Subcutaneous adipose tissue (tissue), 4 donors: ENCODE data around the gene RHOV. TPM values are rescaled to one million over a fixed set of nuclear protein-coding genes. Genes with fewer than 3 reads are reported as not detected.

ENCODE experiments used
- CTCF ChIP-seq: fragments of 450-650 bp; IDR thresholded peaks from one replicate; pipeline ENCODE4 v1.5.1; 2016; ENCODE audit warnings: low read depth, mild to moderate bottlenecking, control low read depth, antibody characterized with exemption, moderate library complexity
- small RNA-seq: library from RNA; depleted of rRNA; stranded (forward); fragments of <200 nt; gene quantifications from one replicate; pipeline ENCODE3, GENCODE V24; 2016
- total RNA-seq, 4 donors: library from RNA; depleted of rRNA; stranded (reverse); fragments of >200 nt; gene quantifications; one replicate each; pipeline ENCODE4 v1.1.0, GENCODE V29; 2016

Gene RHOV
- total RNA-seq, 4 donors from 2014 or later, result not detected

- TF ChIP-seq CTCF, result no peak
Observed at GRCh38 chr15:40823572-40824343, 50.3 kb downstream of the RHOV start.

Small RNA genes within 50 kb of the gene (small RNA-seq; reads per million reads assigned to genes)
- gene AC025166.1, result not detected

Other genes with a start within 250 kb of the RHOV start
- 1 to 10 TPM in 2 of 4 donors, under 1 TPM in 1, not detected in 1; 0.88 to 5.8 (median 3.1) TPM for gene RAD51, start 179.1 kb downstream of the RHOV start, total RNA-seq
- gene RMDN3, start 119.0 kb downstream of the RHOV start, total RNA-seq, result 10 to 100 TPM; 26.3 to 71.4 (median 35.6) TPM
- 100 to 1,000 TPM in 3 of 4 donors, 10 to 100 TPM in 1; 60.0 to 135 (median 117) TPM for gene GCHFR, start 110.2 kb downstream of the RHOV start, total RNA-seq
- gene C15orf62, start 104.3 kb downstream of the RHOV start, total RNA-seq, result under 1 TPM in 2 of 4 donors, not detected in 2; 0.66 to 0.85 TPM
- gene ZFYVE19, start 67.1 kb downstream of the RHOV start, total RNA-seq, result 10 to 100 TPM; 16.1 to 25.5 (median 19.3) TPM
- gene DNAJC17, start 66.8 kb downstream of the RHOV start, total RNA-seq, result 10 to 100 TPM; 12.1 to 33.9 (median 18.3) TPM
- not detected for gene PPP1R14D, start 45.5 kb downstream of the RHOV start, total RNA-seq
- gene SPINT1, start 30.2 kb downstream of the RHOV start, total RNA-seq, result 10 to 100 TPM in 1 of 4 donors, 1 to 10 TPM in 2, not detected in 1; 2.3 to 13.1 (median 4.0) TPM
- gene VPS18, start 20.2 kb upstream of the RHOV start, total RNA-seq, result 10 to 100 TPM; 10.9 to 20.9 (median 19.6) TPM
- 10 to 100 TPM in 2 of 4 donors, 1 to 10 TPM in 2; 2.9 to 36.2 (median 9.8) TPM for gene DLL4, start 55.1 kb upstream of the RHOV start, total RNA-seq
- 1 to 10 TPM in 2 of 4 donors, under 1 TPM in 1, not detected in 1; 0.66 to 1.6 (median 1.2) TPM for gene CHAC1, start 79.2 kb upstream of the RHOV start, total RNA-seq
- gene INO80, start 242.0 kb upstream of the RHOV start, total RNA-seq, result 10 to 100 TPM; 20.9 to 28.4 (median 25.1) TPM